HG03378 (cell line): ENCODE data around the gene CLHC1.
"Not testable (repeated sequence)": the region's sequence is repeated elsewhere in the genome, so short reads cannot be mapped to it uniquely, and the experiment has no call there.

Experiments used
- ATAC-seq: cut with Tn5 transposase; IDR thresholded peaks from one replicate; pipeline ENCODE4 v1.9.1; 2021; ENCODE audit warnings: mild to moderate bottlenecking, moderate library complexity; ENCODE audit not compliant: unreplicated experiment

CLHC1 gene

GRCh38 chr2:55232863-55233657 is 967 bp upstream of the CLHC1 start:
- peak; percentile 10 for ATAC-seq

GRCh38 chr2:55231546-55232083 is 478 bp downstream of the CLHC1 start:
- no peak for ATAC-seq

- no peak for ATAC-seq
These were observed 1.5 kb downstream of the CLHC1 start for GRCh38 chr2:55230551-55230950.

GRCh38 chr2:55229221-55229620 is 2.9 kb downstream of the CLHC1 start:
- no peak for ATAC-seq

DNA sequence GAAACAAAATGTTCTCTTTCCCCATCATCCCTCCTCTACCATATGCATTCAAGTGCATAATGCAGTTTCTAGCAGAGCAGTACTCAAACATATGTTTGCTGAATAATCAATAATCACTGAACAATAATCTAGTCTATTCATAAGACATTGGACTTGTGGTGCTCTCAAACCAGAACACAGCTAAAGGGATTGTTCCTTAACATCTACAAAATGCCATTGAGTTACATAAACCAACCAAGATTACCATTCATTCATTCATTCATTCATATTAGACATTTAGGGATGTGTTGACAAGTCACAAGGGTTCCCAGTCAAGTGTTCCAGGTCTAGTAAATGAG is 3.9 kb downstream of the CLHC1 start:
- no peak for ATAC-seq

- ATAC-seq: not testable (repeated sequence)
These were observed 4.5 kb downstream of the CLHC1 start for GRCh38 chr2:55227437-55228225.

GRCh38 chr2:55225481-55226020 is 6.5 kb downstream of the CLHC1 start:
- no peak for ATAC-seq

DNA sequence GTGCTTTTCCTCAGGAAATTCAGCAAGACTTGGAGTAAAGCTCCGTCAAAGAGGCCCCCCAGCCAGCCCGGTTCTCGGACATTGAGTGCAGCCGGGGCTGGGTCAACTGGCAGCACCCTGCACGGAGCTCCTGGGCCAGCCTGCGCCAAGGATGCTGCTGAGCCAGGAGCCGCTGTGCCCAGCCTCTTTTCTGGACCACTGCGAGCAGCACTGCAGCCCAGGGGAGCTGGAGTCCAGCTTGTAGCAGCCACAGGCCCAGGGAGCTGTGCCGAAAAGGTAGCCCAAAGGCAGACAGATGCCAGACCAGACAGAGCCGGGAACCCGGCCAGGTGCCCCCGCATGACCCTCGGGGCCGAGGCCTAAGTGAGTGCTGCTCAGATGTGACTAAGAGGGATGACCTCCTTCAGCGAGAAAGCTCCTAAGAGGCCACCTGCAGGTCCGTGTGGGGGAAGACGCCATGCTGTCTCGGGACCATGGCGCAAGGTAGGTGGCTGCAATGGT is 7.3 kb downstream of the CLHC1 start:
- ATAC-seq: no peak

DNA sequence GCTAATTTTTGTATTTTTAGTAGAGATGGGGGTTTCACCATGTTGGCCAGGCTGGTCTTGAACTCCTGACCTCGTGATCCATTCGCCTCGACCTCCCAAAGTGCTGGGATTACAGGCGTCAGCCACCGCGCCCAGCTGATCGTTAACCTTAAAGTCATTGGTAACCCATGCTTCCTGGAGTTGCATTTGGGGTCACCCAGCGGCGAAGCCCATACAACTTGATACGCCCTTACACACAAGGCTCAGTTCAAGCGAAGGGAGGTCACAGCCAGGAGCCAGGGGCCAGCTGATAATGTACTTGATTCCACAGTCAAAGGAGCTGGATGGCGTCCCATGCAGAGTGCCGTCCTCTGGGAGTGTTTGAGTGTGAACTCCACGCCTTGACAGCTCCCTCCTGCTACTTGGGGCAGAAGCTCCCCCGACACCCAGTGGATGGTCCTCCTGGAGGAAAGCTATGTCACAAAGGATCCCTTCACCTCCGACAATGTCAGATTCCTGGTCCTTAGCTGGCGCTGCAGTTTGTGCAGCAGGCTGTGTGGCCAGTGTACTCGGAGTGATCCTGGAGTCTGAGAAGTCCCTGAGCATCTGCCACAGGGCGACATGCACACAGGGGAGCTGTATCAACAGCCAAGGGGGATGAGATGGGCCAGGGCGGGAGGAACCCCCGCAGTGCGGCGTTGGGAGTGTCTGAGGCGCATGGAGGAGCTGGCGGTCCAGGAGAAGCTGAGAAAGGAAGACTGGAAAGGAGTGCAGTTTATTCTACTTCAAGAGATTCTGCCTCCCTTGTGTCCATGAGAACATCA is 7.9 kb downstream of the CLHC1 start:
- no peak for ATAC-seq

DNA sequence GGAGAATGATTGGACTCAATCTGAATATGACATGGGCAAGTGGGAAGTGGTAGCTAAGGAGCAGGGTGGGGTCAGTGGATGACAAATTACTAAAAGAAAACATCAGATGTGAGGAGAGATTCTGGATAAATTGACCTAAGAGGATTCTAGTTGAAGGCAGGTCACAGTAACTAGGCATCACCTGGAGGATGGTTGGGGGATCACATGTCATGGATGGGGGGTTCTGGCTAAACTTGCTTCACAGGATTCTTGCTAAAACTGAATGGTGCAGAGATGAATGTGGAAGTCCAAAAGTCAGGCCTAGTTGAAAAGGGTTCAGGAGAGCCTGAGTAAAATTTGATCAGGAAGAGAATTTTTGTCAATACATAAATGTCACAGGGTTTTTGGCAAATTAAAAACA is 18.3 kb downstream of the CLHC1 start:
- no peak for ATAC-seq

DNA sequence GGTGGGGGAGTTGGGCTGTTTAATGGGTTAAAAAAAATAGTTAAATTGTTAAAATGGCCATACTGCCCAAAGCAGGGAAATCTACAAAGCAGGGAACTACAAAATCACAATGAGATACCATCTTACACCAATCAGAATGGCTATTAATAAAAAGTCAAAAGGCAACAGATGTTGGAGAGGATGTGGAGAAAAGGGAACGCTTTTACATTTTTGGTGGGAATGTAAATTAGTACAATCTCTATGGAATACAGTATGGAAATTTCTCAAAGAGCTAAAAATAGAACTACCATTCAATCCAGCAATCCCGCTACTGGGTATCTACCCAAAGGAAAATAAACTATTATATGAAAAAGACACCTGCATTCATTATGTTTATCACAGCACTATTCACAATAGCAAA is 27.1 kb downstream of the CLHC1 start:
- no peak for ATAC-seq

GRCh38 chr2:55204536-55204935 is 27.6 kb downstream of the CLHC1 start:
- no peak for ATAC-seq

DNA sequence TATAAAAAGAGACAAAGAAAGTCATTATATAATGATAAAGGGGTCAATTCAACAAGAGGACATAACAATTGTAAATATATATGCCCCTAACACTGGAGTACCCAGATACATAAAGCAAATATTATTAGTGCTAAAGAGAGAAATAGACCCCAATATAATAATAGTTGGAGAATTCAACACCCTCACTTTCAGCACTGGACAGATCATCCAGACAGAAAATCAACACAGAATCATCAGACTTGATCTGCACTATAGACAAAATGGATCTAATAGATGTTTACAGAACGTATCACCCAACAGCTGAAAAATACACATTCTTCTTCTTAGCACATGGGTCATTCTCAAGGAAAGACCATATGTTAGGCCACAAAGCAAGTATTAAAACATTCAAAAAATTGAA is 31.7 kb downstream of the CLHC1 start:
- ATAC-seq: no peak

GRCh38 chr2:55196526-55196925 is 35.6 kb downstream of the CLHC1 start:
- ATAC-seq: no peak

- ATAC-seq: not testable (repeated sequence)
These were observed 40.2 kb downstream of the CLHC1 start for GRCh38 chr2:55191888-55192287.

GRCh38 chr2:55186837-55187236 is 45.3 kb downstream of the CLHC1 start:
- not testable (repeated sequence) for ATAC-seq

DNA sequence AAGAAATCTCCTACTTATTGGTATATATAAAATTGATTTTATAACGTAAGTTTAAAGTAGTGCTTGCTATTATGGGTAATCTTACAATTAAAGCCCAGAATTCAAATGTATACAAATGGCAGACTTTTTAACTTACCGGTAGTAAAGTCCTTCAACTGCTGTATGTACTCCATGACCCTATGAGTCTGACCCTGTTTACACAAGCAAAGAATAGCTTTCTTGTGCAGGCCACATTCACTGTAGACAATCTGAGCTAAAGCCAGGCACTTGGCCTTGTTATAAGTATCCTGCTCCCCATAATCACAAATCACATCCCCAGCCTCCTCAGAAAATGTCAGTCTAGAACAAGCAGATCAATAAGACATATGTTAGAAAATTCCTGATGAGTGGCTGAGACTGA is 51.7 kb downstream of the CLHC1 start:
- no peak for ATAC-seq

GRCh38 chr2:55176094-55176415 is 56.0 kb downstream of the CLHC1 start:
- ATAC-seq: no peak

DNA sequence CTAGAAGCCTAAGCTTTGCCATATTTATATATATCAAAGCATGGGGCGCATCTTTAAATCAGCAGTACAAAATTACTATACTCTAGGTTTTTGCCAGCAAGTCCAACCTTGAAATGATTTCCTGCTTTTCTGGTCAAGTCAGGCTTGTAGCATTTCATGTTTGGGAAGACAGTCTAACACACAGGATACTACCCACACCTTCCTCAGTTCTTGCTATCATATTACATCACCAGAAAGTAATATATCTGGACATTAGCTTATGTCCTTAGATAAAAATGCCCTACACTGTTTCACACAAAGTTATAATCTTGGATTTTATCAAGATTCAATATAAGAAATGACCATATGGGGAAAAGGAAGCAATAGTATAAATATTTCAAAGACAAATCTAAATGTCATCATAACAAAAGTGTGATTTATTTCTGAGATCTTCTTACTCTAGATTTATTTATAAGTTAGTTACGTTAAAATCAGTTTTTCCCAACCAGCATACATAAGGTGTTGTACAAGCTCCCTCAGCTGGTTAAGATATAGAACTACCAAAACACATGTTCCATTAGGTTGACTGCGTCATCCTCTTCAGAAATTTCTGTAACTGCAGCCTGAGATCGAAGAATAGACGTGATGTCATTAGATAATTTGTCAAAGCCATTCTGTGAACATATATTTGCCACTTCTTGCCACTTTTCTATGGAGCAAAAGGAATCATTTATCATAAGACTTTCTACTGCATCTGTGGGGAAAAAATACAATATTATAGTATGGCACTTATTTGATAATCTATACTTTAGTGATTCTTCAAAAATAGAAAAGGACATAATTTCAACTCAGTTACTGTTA is 56.6 kb downstream of the CLHC1 start:
- ATAC-seq: peak; percentile 75

DNA sequence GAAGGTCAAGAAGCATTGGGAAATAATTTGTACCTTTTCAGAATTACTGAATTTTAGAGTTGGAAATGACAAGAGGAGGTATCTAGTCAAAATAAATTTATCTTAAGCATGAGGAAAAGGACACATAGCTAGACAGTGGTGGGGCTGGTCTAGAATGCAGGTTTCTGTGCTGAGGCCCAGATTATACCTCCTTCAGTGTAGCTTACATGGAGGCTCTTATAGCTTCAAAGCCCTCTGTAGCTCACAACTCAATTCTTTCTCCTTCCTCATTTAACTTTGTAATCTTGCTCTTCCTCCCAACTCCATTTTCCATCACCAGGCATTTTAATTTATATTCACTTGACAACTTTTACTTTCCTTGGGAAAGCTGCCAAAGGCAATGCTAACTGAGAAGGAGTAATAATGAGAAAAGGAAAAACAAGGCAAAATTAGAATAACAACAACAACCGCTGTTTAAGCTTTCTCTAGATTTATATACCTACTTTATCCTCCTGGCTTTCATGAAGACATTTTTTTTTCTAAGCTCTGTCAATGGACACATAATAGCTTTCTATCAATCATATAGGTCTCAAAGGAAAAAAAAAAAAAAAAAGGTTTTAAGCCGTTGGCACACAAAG is 58.5 kb downstream of the CLHC1 start:
- ATAC-seq: no peak
